GM13977 (cell line): ENCODE measurements around the gene YEATS2.

Experiments used
- DNase-seq: peaks from one replicate; pipeline ENCODE4 v3.0.0; 2012; ENCODE audit warnings: low spot score
- CTCF ChIP-seq: IDR thresholded peaks from 2 replicates; pipeline ENCODE4 v1.5.1; 2012; ENCODE audit warnings: mild to moderate bottlenecking, control low read depth; ENCODE audit not compliant: insufficient read depth; ENCODE audit errors: extremely low read depth, missing control alignments
- in situ Hi-C: fragments of 300-500 bp; cut with MboI; formaldehyde crosslinking; loops from one replicate; pipeline ENCODE4 v1.12.0; 2022; ENCODE audit warnings: low sequenced_read_pairs, low pct_unique_long_range_greater_than_20kb, mixed read lengths, inconsistent platforms; ENCODE audit not compliant: unreplicated experiment

Gene YEATS2

GRCh38 chr3:183711516-183711915 is 13.9 kb downstream of the YEATS2 start:
- DNase-seq, result no peak
- TF ChIP-seq CTCF, result no peak
- in situ Hi-C loops, result no loop called here

- no peak for DNase-seq
- in situ Hi-C loops, result no loop called here
- TF ChIP-seq CTCF, result no peak
These were observed 17.0 kb downstream of the YEATS2 start for GRCh38 chr3:183714622-183715021.

GRCh38 chr3:183718012-183718411 is 20.4 kb downstream of the YEATS2 start:
- no peak for TF ChIP-seq CTCF
- in situ Hi-C loops, result no loop called here
- DNase-seq, result no peak

GRCh38 chr3:183725387-183725786 is 27.8 kb downstream of the YEATS2 start:
- in situ Hi-C loops, result no loop called here
- no peak for TF ChIP-seq CTCF
- no peak for DNase-seq

- in situ Hi-C loops, result no loop called here
- TF ChIP-seq CTCF, result no peak
- DNase-seq, result no peak
These were observed 30.6 kb downstream of the YEATS2 start for GRCh38 chr3:183728204-183728603.

- DNase-seq, result no peak
- in situ Hi-C loops, result no loop called here
- no peak for TF ChIP-seq CTCF
These were observed 32.8 kb downstream of the YEATS2 start for GRCh38 chr3:183730361-183730760.

GRCh38 chr3:183731611-183732010 is 34.0 kb downstream of the YEATS2 start:
- in situ Hi-C loops, result no loop called here
- DNase-seq, result no peak
- TF ChIP-seq CTCF, result no peak
